Epithelial cell of esophagus (primary cell): ENCODE data around the gene TRAPPC2.
"Not testable (repeated sequence)": the region's sequence is repeated elsewhere in the genome, so short reads cannot be mapped to it uniquely, and the experiment has no call there.

ENCODE experiments used
- DNase-seq: peaks from one replicate; pipeline ENCODE4 v3.0.0; 2010; ENCODE audit warnings: low read depth
- H3K4me3 ChIP-seq: 2 replicates; pipeline ENCODE4 v1.5.1; 2011; ENCODE audit warnings: mild to moderate bottlenecking, low read length, control low read depth
- TF ChIP-seq, protein P1 (sequence below): IDR thresholded peaks from 2 replicates; pipeline ENCODE4 v1.5.1; 2011; ENCODE audit warnings: low read depth, mild to moderate bottlenecking, low read length, control low read depth, inconsistent platforms; ENCODE audit not compliant: insufficient read depth; ENCODE audit errors: missing control alignments

TRAPPC2 gene

DNA sequence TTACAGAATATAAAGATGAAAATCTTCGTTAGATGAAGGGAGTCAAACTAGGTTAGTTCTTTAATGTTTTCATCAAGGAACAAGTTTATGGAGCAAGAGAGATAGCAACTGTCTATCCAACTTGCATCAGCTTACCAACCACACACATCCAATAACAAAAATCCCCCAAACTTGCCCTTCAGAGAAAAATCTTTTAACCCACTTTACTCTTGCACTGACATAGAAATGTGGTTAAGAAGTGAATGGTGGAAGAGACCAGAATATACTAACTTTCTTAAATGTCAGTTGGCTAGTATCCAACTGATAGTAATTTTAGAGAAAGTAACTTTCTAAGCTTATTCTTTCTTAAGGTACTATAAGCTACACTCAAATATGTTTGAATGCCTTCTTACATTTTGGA, 47.2 kb downstream of the TRAPPC2 start:
- no peak overlapping the region for H3K4me3 ChIP-seq
- TF ChIP-seq, protein P1, sequence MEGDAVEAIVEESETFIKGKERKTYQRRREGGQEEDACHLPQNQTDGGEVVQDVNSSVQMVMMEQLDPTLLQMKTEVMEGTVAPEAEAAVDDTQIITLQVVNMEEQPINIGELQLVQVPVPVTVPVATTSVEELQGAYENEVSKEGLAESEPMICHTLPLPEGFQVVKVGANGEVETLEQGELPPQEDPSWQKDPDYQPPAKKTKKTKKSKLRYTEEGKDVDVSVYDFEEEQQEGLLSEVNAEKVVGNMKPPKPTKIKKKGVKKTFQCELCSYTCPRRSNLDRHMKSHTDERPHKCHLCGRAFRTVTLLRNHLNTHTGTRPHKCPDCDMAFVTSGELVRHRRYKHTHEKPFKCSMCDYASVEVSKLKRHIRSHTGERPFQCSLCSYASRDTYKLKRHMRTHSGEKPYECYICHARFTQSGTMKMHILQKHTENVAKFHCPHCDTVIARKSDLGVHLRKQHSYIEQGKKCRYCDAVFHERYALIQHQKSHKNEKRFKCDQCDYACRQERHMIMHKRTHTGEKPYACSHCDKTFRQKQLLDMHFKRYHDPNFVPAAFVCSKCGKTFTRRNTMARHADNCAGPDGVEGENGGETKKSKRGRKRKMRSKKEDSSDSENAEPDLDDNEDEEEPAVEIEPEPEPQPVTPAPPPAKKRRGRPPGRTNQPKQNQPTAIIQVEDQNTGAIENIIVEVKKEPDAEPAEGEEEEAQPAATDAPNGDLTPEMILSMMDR: no peak
- DNase-seq: no peak

DNA sequence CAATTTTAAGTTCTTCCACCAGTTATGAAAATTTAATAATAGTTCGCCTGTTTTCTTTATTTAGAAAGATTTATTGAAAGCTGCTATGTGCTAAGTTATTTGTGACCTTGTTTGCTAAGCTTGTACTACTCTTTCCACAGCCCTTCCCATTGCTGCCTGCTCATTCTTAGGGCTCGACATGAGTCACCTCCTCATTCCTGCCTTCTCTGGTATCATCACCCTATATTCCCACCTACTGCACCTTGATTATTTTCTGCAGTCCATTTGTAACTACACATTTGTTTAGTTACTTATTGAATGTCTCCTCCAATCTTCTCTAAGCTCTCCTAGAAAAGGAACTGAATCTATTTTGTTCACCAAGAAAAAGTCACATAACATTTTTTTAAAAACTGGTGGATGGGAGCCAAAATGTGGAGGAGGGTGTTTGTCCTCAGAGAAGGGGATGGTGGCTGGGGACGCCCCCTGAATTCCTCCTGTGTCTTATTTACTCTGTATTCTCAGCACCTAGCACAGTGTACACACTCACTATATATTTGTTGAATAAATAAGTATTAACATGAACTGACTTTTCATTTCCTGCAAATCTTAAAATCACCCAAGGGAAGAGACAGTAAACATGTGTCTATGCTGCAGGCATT, 49.2 kb downstream of the TRAPPC2 start:
- TF ChIP-seq, protein P1: no peak
- peak; percentile 78 for DNase-seq
- H3K4me3 ChIP-seq: no peak overlapping the region

DNA sequence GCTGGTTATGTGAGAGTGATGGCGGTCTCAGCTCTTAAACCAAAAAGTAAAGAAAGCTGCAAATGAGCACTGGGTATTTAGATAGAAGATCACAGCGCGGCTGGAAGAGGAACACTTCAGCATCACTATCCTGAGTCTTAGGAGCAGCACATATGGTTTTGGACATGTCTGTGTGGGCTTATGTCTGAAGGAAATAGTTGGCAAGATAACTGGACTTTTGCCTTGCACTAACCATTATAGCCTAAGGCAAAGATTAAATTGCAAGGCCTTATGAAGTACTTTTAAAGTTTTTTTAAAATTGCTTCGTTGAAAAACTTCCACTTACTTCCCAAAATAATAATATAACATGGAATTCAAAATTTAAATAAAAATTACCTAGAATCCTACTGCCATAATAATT, 50.1 kb downstream of the TRAPPC2 start:
- DNase-seq: no peak
- TF ChIP-seq, protein P1: no peak

DNA sequence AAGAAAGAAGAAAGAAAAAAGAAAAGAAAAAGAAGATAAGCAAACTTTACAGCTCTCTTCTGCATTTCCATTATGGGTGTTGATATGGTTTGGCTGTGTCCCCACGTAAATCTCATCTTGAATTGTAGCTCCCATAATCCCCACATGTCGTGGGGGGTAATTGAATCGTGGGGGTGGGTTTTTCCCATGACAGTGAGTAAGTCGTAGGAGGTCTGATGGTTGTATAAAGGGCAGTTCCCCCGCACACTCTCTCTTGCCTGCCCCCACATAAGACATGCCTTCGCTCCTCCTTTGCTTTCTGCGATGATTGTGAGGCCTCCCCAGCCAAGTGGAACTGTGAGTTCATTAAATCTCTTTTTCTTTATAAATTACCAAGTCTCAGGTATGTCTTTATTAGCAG, 52.8 kb downstream of the TRAPPC2 start:
- TF ChIP-seq, protein P1: no peak
- no peak for DNase-seq
- H3K4me3 ChIP-seq: no peak overlapping the region

More for the DNA sequence above, 50.1 kb downstream of the TRAPPC2 start:
- no peak overlapping the region for H3K4me3 ChIP-seq

- not testable (repeated sequence) for DNase-seq, H3K4me3 ChIP-seq
Observed at GRCh38 chrX:13679700-13680099, 54.7 kb downstream of the TRAPPC2 start.

DNA sequence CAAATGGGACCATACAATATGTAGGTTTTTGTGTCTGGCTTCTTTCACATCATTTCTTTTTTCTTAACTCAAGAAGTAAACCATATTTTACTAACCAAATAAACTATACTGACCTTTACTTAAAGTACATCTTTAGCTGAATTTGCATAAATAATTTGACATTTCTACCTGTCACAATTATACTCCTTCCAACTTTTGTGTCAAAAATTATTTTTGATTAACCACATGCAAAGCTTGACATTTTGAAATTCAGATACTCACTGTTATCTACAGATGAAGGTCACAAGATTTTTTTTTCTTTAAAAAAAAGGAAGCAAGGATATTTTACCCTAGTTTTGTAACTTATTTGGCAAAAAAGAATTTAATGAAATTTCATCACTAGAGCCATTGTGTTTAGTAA, 57.5 kb downstream of the TRAPPC2 start:
- TF ChIP-seq, protein P1: no peak
- H3K4me3 ChIP-seq: no peak overlapping the region
- DNase-seq: no peak

- DNase-seq: no peak
- no peak overlapping the region for H3K4me3 ChIP-seq
- TF ChIP-seq, protein P1: no peak
Observed at GRCh38 chrX:13673016-13673415, 61.4 kb downstream of the TRAPPC2 start.
